GM10266 (cell line): ENCODE results near the gene LRMDA.

Experiments
- DNase-seq: peaks from one replicate; pipeline ENCODE4 v3.0.0; 2012; ENCODE audit errors: extremely low spot score
- CTCF ChIP-seq: IDR thresholded peaks from 2 replicates; pipeline ENCODE4 v1.5.1; 2012; ENCODE audit warnings: mild to moderate bottlenecking, low read depth; ENCODE audit not compliant: control insufficient read depth, insufficient read depth; ENCODE audit errors: missing control alignments

Gene LRMDA

DNA sequence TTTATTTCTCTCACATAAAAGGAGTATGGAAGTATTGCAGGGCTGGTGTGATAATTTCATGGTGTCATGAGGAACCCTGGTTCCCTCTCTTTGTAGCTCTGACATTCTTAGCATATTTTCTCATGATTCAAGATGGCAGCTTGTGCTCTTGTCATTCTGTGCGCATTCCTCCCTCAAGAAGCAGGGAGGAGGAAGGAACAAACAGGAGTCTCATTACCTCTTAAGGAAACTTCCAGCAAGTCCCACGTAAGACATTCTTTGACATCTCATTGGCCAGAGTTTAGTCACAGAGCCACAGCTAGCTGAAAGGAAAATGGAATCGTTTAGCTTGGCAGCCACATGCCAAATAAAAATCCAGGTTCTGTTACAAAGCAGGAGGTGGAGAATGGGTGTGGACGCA is 546.8 kb downstream of the LRMDA start:
- no peak for TF ChIP-seq CTCF
- no peak for DNase-seq

- DNase-seq, result no peak
- TF ChIP-seq CTCF, result no peak
Observed at GRCh38 chr10:75980419-75981002, 549.1 kb downstream of the LRMDA start.

DNA sequence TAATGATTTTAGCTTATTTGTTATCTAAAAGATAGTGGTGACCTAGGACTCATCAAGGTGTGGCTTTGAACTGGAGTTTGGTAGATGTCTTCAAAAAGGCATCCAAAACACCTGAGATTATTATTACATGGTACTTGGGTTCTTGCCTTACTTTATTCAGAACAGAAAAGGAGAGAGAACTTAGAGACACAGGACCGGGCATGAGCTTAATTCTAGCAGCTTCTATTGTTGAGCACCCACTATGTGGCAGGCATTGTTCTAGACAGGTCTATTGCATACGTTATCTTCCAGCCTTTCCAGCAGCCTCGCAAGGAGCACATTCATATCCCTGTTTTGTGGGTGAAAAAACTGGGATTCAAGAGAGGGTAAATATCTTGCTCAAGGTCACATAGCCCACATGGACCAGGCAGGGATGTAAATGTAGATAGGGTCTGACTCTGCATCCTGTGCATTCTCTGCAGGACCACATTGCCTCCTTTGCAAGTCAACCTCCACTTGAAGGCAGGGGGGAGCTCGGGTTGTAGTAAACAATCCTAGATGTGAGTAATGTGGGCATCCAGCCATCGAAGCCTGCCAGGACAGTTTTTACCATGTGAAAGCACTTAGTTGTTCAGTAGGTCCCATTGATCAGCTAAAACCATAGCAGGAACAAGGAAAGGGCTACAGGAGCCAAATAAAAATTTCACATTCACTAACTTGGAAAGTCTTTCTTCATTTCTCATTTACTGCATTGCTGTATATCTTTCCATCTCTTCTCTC is 551.4 kb downstream of the LRMDA start:
- no peak for DNase-seq
- no peak for TF ChIP-seq CTCF

DNA sequence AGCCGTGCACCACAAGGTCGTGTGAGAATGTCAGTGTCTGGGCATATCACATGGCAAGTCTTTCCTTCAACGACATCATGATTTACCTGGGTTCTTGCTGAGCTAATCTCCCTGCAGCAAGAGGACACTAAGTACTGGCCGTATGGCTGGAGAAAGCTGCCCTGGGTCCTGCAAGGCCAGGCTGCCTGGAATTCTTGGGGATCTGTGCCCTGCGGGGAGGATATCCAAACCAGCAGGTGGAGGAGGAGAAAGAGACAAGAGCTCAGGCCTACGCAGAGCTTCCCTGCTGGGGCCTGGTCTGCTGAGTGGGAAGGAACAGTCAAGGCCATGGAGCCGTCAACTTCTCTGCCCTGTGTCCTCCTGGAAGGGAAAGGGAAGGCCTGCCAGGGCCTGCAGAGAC is 552.6 kb downstream of the LRMDA start:
- no peak for DNase-seq
- TF ChIP-seq CTCF, result no peak

DNA sequence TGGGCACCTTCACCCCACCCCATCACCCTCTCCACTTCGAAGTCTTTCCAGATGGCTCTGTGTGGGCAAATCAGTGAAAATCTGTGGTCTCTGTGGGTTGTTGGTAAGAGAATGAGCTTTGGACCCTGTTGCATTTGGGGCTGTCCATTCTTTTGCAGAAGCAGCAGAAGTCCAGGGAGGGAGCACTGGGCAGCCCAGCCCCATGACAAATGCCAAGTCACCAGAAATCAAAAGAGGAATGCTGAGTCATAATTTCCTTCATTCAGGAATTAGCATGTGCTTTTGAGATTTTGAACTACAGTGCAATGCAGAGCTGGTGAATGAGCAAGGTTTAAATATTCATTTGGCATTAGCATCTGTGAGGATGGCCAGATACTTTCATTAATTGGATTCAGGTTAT is 556.2 kb downstream of the LRMDA start:
- no peak for DNase-seq
- no peak for TF ChIP-seq CTCF

DNA sequence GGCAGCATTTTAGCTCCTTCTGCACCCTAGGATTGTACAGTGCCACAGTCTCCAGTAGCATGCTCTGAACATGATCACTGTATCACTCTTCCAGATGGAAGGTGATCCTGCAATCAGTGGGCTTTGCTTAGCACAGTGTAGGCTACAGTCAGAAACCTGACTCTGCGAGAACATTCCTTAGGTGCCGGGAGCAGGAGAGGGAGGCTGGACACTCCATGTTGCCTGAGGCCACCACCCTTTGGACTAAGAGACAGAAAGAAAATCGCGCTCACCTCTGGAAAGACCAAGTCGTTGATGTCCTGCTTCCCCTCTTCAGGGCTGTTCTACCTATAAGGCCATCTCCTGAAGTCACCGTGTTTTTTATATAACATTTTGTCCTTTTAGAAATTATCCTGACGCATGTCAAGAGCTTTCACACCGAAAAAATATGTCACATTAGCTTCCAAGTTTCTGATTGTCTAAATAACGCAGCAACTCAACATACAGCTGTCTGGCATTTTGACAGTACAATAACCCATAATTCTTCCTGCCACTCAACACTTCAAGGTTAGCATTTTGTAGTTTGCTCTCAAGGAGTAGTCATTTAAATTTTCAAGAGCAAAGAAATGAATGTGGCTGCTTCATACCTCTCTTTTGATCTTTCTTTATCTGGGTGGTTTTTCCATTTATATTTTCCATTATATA is 563.1 kb downstream of the LRMDA start:
- DNase-seq, result no peak
- no peak for TF ChIP-seq CTCF

- TF ChIP-seq CTCF, result no peak
- no peak for DNase-seq
Observed at GRCh38 chr10:75995041-75995430, 563.6 kb downstream of the LRMDA start.
